Measurements from ENCODE around the gene ASCC2.
"Not testable (repeated sequence)": the region's sequence is repeated elsewhere in the genome, so short reads cannot be mapped to it uniquely, and the experiment has no call there.

The ASCC2 gene

GRCh38 chr22:29837741-29838598, at the start of gene ASCC2:
TSS of gene ASCC2 (minus strand) at chr22:29838274. CDS start at chr22:29832325, 5,949 bp downstream.
- DNase-seq (ENCODE audit: low spot score) = peak; percentile 98

DNA sequence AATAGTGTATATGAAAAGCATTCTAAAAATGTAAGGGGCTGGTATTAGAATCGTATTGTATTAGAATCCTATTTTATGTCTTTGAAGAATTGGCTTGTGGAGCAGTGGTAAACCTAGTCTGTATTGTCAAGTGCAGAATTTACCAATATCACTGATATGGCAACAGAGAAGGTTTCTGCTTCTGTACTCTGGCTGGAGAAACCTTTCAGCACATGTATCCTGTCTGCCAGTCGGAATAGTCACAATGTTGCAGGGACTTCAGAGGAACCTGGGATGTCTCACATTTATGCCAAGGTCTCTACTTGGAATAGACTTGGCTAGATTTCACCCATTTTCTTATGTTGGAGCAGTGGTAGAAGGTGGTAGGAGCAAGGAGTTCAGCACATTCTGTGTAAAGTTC, 49.3 kb upstream of the ASCC2 start:
- no peak for DNase-seq (ENCODE audit: low spot score)

DNA sequence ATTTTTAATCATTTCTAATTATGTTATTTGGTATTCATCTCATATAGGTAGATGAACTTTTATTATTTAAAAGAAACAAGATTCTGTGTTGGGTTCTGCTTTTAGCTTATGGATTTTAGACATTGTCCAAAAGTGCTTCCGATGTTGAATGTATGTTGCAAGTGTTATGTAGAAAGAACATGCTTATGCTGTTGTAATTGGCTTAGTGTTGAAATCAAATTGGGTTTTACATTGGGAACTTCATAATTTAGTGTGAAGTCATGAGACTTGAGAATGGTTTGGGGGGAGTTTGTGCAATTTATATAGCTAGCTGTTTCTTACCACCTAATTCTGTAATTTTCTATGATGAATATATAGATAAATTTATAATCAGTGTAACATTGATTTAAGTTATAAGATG, 48.5 kb upstream of the ASCC2 start:
- no peak for DNase-seq (ENCODE audit: low spot score)

DNA sequence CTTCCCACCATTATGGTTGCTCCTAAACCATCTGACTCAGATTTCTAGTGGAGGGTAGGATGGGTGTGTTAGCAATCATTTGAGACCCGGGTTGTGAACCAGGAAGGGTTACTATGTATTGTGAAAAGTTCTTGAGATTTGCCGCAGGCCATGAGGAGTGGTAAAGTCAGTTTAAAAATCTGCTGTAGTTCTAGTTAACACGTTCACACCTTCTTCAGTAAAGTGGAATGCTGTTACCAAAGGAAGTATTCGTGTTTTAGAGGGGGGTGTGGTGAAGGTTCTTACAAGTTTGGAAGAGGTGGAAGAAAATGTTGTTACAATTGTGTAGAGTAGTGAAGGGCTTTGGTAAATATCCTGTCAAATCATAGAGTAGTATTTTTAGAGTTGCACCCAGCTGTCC, 47.5 kb upstream of the ASCC2 start:
- no peak for DNase-seq (ENCODE audit: low spot score)

DNA sequence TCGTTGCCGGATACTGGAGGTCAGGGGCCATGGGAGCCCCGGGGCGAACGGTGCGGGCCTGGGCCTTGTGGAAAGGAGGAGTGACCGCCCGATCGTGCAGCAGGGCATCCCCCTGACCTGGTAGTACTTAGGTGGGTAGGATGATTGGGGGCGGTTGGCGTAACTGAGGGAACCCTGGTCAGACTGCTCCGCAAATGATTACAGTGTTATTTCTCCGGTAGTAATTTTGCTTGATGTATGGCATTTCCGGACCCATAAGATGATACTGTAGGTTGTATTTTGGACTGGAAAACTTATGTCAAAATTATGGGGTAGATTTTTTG, 45.7 kb upstream of the ASCC2 start:
- no peak for DNase-seq (ENCODE audit: low spot score)

GRCh38 chr22:29883045-29883774, 45.1 kb upstream of the ASCC2 start, which contains the start of gene MTMR3:
TSS of gene MTMR3 (plus strand) at chr22:29883174. CDS start at chr22:29971060, 87,886 bp downstream.
- DNase-seq (ENCODE audit: low spot score) = peak; percentile 93

GRCh38 chr22:29882716-29883044, 44.6 kb upstream of the ASCC2 start:
- DNase-seq (ENCODE audit: low spot score) = no peak

DNA sequence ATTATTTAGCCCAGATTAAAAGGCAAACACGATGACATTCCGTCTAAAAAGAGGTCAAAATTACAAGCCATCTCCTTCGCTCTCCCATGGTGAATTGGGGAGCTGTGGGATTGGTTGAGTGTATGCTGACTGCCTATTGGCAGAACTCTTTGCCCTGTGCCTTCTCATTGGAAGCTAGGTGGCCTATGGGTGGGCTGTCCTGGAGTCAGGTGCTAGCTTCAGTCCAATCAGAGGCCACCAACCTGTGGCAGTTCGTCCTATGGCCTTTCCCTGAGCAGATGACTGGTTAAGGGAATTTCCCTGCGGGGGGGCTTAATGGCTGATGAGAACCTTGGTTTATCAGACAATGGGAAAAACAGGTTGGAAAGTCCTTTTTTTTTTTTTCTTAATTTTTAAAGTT, 41.7 kb upstream of the ASCC2 start:
- DNase-seq (ENCODE audit: low spot score) = no peak

GRCh38 chr22:29877620-29878019, 39.5 kb upstream of the ASCC2 start:
- peak; percentile 75 for DNase-seq (ENCODE audit: low spot score)

- DNase-seq (ENCODE audit: low spot score) = no peak
Measured at GRCh38 chr22:29873943-29874342, 35.9 kb upstream of the ASCC2 start.

DNA sequence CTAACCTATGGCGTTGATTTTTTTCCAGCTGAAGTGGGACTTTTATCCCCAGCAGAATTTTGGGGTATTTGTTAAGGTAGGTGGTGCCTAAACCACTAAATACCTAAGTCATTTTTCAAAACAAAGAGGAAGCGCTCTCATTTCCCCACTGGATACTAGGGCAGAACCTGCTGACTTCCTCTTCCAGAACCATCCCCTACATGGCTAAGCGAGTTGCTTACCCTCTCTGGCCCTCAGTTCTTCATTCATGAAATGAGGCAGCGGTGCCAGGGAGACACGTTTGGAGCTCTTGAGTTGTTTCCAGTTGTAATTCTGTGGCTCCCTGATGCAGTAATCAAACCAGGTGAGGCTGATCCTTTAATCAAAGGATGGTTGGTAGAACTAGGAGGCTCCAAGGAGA, 34.9 kb upstream of the ASCC2 start:
- no peak for DNase-seq (ENCODE audit: low spot score)

DNA sequence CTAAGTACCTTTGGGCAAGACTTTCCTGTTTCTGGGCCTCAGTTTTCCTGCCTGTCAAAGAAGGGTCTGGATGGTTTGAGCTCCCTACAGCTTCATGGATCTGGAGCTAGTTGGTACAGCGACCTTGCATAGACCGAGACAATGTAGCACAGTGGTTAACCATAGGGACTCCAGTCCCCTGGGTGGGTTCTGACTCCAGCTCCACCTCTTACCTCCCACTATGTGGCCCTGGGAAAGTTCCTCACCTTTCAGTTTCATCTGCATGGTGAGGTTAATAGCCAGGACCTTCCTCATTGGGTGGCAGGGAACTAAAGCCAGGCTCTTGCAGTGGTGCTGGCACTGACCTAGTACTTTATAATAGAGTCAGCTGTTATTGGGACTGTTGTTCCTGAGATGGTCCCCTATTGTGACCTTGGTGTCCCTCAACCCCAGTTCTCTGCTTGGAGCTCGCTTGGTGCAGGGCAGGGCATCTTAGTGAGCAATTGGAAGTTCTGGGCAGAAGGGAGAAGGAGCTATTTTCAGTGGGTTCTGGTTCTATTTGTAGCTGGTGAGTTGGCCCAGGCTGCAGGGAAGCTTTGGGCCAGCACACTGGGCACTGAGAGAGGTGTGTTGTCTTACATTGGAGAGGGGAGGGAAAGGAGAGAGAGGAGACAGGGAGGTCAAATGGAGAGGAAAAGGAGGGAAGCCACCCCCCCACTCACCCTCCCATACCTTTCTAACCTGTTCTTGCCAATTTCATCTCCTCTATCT, 34.2 kb upstream of the ASCC2 start:
- DNase-seq (ENCODE audit: low spot score) = no peak

- DNase-seq (ENCODE audit: low spot score) = no peak
Measured at GRCh38 chr22:29871684-29872083, 33.6 kb upstream of the ASCC2 start.

DNA sequence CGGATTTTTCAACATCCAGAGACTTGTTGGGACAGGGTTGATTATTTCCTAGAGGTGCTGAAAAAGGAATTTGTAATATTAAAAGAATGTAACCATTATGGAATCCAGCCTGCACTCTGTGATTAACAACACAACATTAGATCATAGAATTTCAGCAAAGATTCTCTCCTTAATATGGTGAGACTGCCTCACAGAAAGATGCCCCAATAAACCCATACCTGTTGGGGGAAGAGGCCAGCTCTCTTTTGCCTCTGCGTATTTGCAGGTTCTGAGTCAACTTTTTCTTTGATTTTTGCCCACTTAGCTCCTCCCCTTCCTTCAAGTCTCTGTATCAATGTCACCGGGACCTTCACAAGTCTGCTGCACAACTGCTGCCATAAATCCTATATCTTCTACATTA, 32.5 kb upstream of the ASCC2 start:
- DNase-seq (ENCODE audit: low spot score) = peak; percentile 46

DNA sequence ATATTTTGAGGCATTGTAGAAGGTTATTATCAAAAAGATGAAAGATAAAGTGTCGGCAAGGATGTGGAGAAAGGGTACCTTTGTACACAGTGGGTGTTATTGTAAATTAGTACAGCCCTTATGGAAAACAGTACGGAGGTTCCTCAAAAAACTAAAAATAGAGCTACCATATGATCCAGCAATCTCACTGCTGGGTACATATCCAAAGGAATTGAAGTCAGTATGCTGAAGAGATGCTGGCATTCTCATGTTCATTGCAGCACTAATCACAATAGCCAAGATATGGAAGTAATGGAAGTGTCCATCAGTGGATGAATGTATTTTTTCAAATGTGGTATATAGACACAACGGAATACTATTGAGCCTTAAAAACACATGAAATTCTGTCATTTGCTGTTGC, 29.8 kb upstream of the ASCC2 start:
- no peak for DNase-seq (ENCODE audit: low spot score)

DNA sequence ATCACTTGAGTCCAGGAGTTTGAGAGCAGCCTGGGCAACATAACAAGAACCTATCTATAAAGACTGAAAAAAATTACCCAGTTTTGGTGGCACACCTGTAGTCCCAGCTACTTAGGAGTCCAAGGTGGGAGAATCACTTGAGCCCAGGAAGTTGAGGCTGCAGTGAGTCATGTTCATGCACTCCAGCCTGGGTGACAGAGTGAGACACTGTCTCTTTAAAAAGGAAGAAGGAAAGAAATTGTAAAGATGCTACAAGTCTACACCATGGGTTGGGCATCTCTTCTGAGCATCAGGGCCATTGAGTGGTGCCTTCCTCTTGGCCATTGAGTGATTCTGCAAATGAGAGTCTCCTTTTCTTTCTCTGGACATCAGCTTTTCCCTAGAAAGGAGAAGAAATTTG, 29.2 kb upstream of the ASCC2 start:
- no peak for DNase-seq (ENCODE audit: low spot score)

DNA sequence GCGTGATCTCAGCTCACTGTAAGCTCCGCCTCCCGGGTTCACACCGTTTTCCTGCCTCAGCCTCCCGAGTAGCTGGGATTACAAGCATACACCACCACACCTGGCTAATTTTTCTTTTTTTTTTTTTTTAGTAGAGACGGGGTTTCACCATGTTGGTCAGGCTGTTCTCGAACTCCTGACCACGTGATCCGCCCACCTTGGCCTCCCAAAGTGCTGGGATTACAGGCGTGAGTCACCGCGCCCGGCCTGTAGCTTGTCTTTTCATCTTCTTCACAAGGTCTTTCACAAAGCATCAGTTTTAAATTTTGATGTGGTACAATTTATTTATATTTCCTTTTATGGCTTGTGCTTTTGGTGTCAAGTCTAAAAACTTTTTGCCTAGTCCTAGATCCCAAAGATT, 27.5 kb upstream of the ASCC2 start:
- DNase-seq (ENCODE audit: low spot score) = not testable (repeated sequence)

GRCh38 chr22:29861672-29862297, 23.7 kb upstream of the ASCC2 start:
- no peak for DNase-seq (ENCODE audit: low spot score)

DNA sequence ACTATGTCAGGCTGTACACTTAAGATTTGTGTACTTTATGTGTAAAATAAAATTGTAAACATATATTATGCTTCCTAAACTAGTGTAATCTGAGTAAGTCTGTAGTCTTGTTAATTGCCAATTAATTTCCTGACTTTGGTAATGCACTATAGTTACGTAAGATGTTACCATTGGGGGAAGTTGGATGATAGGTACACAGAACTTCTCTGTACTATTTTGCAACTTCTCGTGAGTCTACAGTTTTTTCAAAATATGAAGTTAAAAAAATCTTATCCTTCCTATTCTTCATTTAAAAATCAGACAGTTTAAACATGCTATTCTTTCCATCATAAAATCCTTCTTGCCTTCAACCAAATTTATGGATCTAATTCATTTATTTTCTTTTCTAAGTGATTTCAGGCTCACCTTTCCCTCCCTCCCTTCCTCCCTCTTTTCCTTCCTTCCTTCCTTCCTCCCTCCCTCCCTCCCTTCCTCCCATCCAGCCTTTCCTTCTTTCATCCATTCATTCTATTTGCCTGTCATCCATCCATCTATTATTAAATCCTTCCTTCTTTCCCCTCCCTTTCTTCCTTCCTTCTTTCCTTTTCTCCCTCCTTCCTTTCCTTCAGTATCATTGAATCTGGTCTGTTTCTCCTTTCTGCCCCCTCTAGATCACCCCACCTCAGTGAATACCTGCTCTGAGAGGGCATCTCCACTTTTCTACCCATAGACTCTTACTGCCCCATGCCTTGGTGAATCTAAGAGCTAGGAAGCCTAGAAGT, 22.1 kb upstream of the ASCC2 start:
- DNase-seq (ENCODE audit: low spot score) = no peak

DNA sequence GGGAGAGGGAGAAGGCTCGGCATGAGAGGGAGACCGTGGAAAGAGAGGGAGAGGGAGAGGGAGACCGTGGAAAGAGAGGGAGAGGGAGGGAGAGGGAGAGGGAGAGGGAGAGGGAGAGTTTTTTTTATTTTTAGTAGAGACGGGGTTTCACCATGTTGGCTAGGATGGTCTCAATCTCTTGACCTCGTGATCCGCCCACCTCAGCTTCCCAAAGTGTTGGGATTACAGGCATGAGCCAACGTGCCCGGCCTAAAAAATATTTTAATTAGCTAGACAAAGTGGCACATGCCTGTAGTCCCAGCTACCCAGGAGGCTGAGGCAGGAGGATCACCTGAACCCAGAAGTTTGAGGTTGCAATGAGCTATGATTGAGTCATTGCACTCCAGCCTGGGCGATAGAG, 21.0 kb upstream of the ASCC2 start:
- DNase-seq (ENCODE audit: low spot score) = not testable (repeated sequence)

- no peak for DNase-seq (ENCODE audit: low spot score)
Measured at GRCh38 chr22:29856496-29856895, 18.4 kb upstream of the ASCC2 start.
